NCI-H345 treated with DMSO at 0.1 percent for 48 hours (cell line): ENCODE results near the gene SNX9.
"Not testable (repeated sequence)": the region's sequence is repeated elsewhere in the genome, so short reads cannot be mapped to it uniquely, and the experiment has no call there.

ENCODE experiments used
- DNase-seq: peaks from one replicate; lab custom pipeline; 2025; ENCODE audit not compliant: unreplicated experiment; lab: John Stamatoyannopoulos, UW

The SNX9 gene

DNA sequence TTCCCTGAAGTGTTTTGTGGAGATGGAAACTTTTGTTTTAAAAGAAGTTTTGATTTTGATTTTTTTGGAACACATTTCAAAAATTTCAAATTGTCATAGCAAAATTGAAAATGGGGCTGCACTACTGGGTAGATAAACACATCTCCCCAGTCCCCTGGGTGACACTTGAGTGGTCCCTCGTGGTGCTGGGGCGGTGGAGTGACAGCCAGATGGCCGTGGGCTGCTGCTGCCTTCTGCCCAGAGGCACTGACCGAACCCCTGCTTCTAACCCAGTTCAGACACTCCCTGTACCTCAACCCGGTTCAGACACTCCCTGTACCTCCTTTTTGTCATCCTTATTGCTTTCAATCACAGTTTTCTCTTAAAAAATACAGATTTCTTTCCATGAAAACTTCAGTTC, 88.7 kb downstream of the SNX9 start:
- no peak for DNase-seq

- DNase-seq = no peak
Measured at GRCh38 chr6:157912326-157912725, 89.3 kb downstream of the SNX9 start.

- no peak for DNase-seq
Measured at GRCh38 chr6:157921685-157922367, 98.8 kb downstream of the SNX9 start.

DNA sequence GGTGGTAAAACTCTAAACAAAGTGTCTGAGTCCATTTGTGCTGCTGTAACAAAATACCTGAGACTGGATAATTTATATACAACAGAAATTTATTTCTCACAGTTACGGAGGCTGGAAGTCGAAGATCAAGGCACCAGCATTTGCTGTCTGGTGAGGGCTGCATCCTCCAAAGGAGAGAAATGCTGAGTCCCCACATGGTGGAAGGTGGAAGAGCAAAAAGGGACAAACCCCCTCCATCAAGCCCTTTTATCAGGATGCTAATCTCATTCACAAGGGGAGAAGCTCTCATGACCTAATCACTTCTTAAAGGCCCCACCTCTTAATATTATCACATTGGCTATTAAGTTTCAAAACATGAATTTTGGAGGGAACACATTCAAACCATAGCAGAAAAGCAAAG, 102.7 kb downstream of the SNX9 start:
- DNase-seq = no peak

- no peak for DNase-seq
Measured at GRCh38 chr6:157927011-157927410, 104.0 kb downstream of the SNX9 start.

- no peak for DNase-seq
Measured at GRCh38 chr6:157928428-157928827, 105.4 kb downstream of the SNX9 start.

DNA sequence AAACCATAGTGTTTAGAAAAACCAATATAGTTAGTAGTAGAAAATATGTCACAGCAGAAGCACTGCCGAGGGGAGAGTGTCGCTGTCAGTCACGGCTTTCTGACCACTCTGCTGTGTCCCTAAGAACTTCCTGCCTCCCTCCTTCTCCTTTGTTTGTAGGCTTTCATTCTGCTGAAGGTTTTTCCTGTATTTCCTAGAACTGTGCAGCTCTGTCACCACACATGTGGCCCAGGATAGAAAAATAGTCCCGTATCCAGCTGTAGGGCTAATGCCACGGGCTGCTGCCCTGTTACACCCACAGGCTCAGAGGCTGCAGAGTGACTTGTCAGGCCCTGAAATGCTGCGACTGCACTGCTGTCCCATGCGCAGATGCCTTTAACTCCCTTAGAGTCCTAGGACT, 106.0 kb downstream of the SNX9 start:
- no peak for DNase-seq

GRCh38 chr6:157929765-157930319, 106.8 kb downstream of the SNX9 start:
- no peak for DNase-seq

- no peak for DNase-seq
Measured at GRCh38 chr6:157935786-157936185, 112.7 kb downstream of the SNX9 start.

DNA sequence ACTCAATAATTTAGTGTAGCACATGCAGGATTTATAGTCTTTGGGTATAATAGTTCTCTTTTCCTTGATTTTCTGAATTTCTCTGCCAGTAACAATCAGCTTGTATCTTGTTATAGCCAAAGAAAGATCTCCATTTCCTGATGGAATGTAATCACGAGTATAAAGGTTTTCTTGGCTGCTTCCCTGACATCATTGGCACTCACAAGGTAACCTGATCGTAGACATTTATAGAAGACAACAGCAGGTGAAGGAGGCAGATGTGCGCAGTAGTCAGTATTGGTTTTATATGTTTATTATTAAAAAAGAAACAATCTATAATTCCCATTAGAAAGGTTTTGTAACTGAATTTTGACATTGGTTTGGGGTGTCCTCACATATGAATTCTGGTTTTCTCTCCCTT, 114.3 kb downstream of the SNX9 start:
- no peak for DNase-seq

- no peak for DNase-seq
Measured at GRCh38 chr6:157937916-157938315, 114.9 kb downstream of the SNX9 start.

DNA sequence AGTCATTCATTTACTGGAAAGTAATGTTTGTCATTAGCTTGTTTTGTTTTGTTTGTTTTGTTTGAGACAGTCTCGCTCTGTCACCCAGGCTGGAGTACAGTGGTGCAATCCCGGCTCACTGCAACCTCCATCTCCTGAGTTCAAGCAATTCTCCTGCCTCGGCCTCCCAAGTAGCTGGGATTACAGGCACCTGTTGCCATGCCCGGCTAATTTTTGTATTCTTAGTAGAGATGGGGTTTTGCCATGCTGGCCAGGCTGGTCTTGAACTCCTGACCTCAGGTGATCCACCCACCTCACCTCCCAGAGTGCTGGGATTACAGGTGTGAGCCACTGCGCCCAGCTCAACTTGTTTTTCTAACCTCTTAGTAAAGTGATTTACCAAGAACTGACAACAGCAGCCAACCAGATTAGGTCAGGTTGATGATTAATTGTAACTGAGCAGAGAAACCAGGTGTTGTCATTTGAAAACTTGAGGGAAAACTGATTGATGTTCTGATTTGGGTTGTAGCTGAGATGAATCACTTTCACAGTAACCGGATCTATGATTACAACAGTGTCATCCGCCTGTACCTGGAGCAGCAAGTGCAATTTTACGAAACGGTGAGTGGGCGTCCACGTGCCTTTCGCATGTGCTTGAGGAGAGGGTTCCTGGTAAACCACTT, 117.5 kb downstream of the SNX9 start:
- DNase-seq = not testable (repeated sequence)

GRCh38 chr6:157941101-157941863, 118.2 kb downstream of the SNX9 start:
- no peak for DNase-seq

GRCh38 chr6:157942351-157942750, 119.3 kb downstream of the SNX9 start:
- no peak for DNase-seq

DNA sequence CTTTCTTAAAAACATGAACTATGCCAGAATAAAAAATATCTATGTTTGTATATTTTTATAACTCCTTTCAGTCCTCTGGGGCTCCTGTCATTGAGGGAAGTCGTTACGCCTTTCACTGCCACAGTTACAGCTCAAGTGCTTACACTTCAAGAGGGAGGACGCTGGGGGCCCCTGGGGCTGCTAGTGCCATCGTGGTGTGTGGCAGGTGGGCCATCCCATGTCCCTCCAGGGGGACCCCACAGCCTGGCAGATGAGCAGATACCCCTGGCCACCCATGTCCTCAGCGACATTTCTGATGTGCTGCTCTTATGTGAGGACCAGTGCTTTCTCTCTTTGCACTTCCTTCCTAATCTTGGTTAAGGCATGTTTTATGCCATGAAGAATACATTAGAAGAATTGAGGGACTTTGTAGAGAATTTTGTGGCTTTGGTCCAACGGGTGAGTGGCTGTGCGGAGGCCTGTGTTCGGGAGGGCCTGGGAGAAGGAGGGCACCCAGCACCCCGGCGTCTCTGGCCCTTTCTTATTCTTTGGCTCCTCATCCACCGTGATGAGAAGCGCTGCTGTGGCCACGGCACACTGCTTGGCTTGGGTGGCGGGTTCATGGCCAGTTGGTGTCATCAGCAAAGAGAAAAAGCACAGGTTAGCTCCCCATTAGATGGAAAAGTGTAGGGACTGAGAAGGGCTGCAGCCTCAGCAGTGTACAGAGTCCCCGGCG, 120.4 kb downstream of the SNX9 start:
- DNase-seq = no peak

DNA sequence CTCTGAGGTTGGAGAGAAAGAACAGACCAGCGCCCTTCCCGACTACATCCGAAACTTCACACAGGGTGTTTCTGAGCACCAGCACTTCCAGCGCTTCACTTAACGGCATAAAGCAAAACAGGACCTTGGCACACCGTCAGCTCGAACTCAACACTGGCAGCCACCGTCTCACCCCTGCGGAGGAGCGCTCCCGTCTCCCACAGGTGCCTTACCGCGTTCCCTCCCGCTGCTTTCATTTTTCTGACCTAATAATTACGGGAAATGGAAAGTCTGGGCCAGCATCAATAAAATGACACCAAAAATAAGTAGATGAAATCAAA, 120.9 kb downstream of the SNX9 start:
- no peak for DNase-seq

GRCh38 chr6:157944983-157945931, 122.2 kb downstream of the SNX9 start:
- DNase-seq = no peak

GRCh38 chr6:157946053-157946617, 123.1 kb downstream of the SNX9 start:
- DNase-seq = no peak

DNA sequence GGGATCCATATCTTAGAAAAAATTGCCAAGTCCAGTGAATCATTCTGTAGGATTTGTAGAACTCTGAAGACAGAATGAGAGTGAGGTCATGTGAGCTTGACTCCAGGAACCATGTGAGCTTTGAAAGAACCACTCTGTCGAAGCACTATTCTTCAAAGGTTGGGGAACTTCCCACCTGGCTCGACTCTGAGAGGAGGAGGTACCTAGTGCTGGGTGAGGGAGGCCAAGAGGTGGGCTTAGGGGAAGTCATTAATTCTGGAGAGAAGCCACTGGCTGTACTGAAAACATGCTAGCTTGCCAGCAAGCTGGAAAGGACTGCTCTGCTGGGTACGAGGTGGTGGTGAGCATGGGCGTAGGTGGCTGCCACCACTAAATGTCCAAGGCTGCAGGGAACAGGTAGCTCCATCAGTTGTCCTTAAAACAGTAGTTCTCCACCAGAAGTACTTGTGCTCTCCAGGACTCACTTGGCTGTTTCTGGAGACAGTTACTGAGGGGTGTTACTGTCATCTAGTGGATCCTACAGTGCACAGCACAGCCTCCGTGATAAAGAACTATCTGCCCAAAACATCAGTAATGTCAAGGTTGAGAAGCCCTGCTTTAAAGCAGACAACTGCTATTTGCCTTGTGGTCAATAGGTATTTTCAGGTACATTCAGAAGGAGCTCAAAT, 124.0 kb downstream of the SNX9 start:
- DNase-seq = no peak
